Ovary (tissue), 9 donors: Measurements from ENCODE around the gene CD53. TPM values are rescaled to one million over a fixed set of nuclear protein-coding genes. Genes with fewer than 3 reads are reported as not detected.
"Not testable (repeated sequence)": the region's sequence is repeated elsewhere in the genome, so short reads cannot be mapped to it uniquely, and the experiment has no call there.

Experiments
- DNase-seq, 5 donors: peaks; one replicate each; pipeline ENCODE4 v3.0.0-alpha.2; 2019 to 2020
- H3K27ac ChIP-seq, 2 donors: fragments of 200-600 bp; one replicate each; pipeline versions ENCODE4 v1.5.1 to v1.8.0; 2019 to 2022
- H3K27me3 ChIP-seq: fragments of 200-600 bp; one replicate; pipeline ENCODE4 v1.8.0; 2022
- H3K36me3 ChIP-seq: fragments of 200-600 bp; sonication (generic); one replicate; pipeline ENCODE4 v1.5.1; 2019
- H3K4me1 ChIP-seq: one replicate; pipeline ENCODE4 v1.8.1; 2013; ENCODE audit warnings: mild to moderate bottlenecking, moderate library complexity; ENCODE audit not compliant: insufficient read depth
- H3K4me3 ChIP-seq: fragments of 200-600 bp; sonication (generic); one replicate; pipeline ENCODE4 v1.5.1; 2017
- H3K9me3 ChIP-seq, 2 donors: fragments of 200-600 bp in 1 of 2; sonication (generic) in 1 of 2; one replicate each; pipeline versions ENCODE4 v1.5.1 to v1.8.1; 2013 to 2019; ENCODE audit warnings: mild to moderate bottlenecking in 1 of 2, moderate library complexity in 1 of 2
- CTCF ChIP-seq, 3 donors: fragments of 450-650 bp in 2 of 3; fragments of 200-600 bp in 1 of 3; IDR thresholded peaks; one replicate each; pipeline versions ENCODE4 v1.5.1 to v1.8.0; 2016 to 2022; ENCODE audit warnings: antibody characterized with exemption in 3 of 3, mild to moderate bottlenecking in 1 of 3
- EP300 ChIP-seq: sonication (generic); formaldehyde crosslinking; IDR thresholded peaks from one replicate; pipeline ENCODE4 v1.6.1; 2017; ENCODE audit warnings: antibody characterized with exemption
- POLR2A ChIP-seq: fragments of 450-650 bp; IDR thresholded peaks from one replicate; pipeline ENCODE4 v1.6.1; 2017; ENCODE audit warnings: antibody characterized with exemption, mild to moderate bottlenecking, moderate library complexity
- WGBS, 3 donors: extraction: QIAGEN DNeasy Blood & Tissue Kit in 1 of 3; methylation state at CpG; one replicate each; pipeline versions ENCODE4 v1.1.5 to v1.1.7; 2013 to 2017; 5-methylcytosine and 5-hydroxymethylcytosine counted together
- intact Hi-C, 4 donors: fragments of 100-400 bp; cut with DNase I; formaldehyde crosslinking; loops; one replicate each; pipeline versions ENCODE4 v1.11.0 to v1.15.1; 2022 to 2023
- polyA plus RNA-seq, 2 donors: library from polyadenylated mRNA; stranded (reverse); fragments of 200-250 nt in 1 of 2; fragments of 350-450 nt in 1 of 2; fragmentation: Illumina TruSeq in 1 of 2; extraction: RNeasy Lipid Tissue Mini Kit (QIAGEN cat#74804) in 1 of 2; gene quantifications; one replicate each; pipeline ENCODE4 v1.2.3, GENCODE V29; 2013 to 2014
- total RNA-seq, 7 donors: library from RNA; depleted of rRNA in 2 of 7; stranded (reverse); fragments of >200 nt in 2 of 7; fragmentation: NEBNext Ultra II Directional in 3 of 7; extraction: Animal tissue kit (Norgen Biotek cat#: 25700) in 3 of 7; gene quantifications; one replicate each; pipeline versions ENCODE4 v1.1.0 to v1.2.4, GENCODE V29; 2016 to 2023
- donor health status: DM: no; HTN: no; CAD: no; lungs with moderate emphysema.
- donor health status: DM: no; HTN: no; CAD: no.
- donor health status: Bipolar disorder and iron deficiency.
- donor health status: DM: yes; HTN: yes; CAD: no.
- donor health status: DM: no; HTN: no; CAD: no.
- donor health status: DM: yes; HTN: yes; CAD: no.

The CD53 gene
- total and polyA plus RNA-seq, 9 donors: 6.3 to 57.1 (median 8.0) TPM

GRCh38 chr1:110857964-110858948 is 14.7 kb upstream of the CD53 start:
- Histone ChIP-seq H3K4me1 (no peaks in the 10 kb centered on the region), H3K36me3 (no peaks in the 10 kb centered on the region), H3K4me3 (no peak overlapping the region), H3K27me3 (no peaks in the 10 kb centered on the region), H3K9me3 (no peaks in the 10 kb centered on the region), H3K27ac (no peak overlapping the region)
- WGBS, 3 donors: 59 to 69% (median 62%) methylated on average over 7 of the region's 7 CpGs
- intact Hi-C loops: no loop called here
- TF ChIP-seq POLR2A: no peak
- TF ChIP-seq CTCF (IDR thresholded peaks at IDR 0.05): no peak
- no peak for DNase-seq

- Histone ChIP-seq H3K4me3 (no peak overlapping the region), H3K27ac (no peak overlapping the region), H3K9me3 (no peaks in the 10 kb centered on the region), H3K4me1 (no peaks in the 10 kb centered on the region), H3K27me3 (no peaks in the 10 kb centered on the region), H3K36me3 (no peaks in the 10 kb centered on the region)
- WGBS, 3 donors: 54 to 65% (median 59%) methylated on average over 2 of the region's 2 CpGs
- DNase-seq: no peak
- TF ChIP-seq POLR2A: no peak
- intact Hi-C loops: no loop called here
These were observed 13.9 kb upstream of the CD53 start for GRCh38 chr1:110859062-110859461.

GRCh38 chr1:110860174-110860573 is 12.8 kb upstream of the CD53 start:
- DNase-seq: no peak
- H3K36me3 ChIP-seq: no peaks in the 10 kb centered on the region
- no peak overlapping the region for H3K4me3 ChIP-seq
- TF ChIP-seq CTCF (IDR thresholded peaks at IDR 0.05): no peak
- no peak for TF ChIP-seq POLR2A
- no peak for TF ChIP-seq EP300
- intact Hi-C loops: no loop called here
- no peaks in the 10 kb centered on the region for H3K9me3 ChIP-seq
- no peaks in the 10 kb centered on the region for H3K4me1 ChIP-seq
- 59 to 70% (median 67%) methylated on average over 2 of the region's 2 CpGs for WGBS, 3 donors
- H3K27me3 ChIP-seq: no peaks in the 10 kb centered on the region
- no peak overlapping the region for H3K27ac ChIP-seq

- H3K27ac ChIP-seq, H3K27me3 ChIP-seq, H3K4me1 ChIP-seq, DNase-seq, H3K36me3 ChIP-seq, H3K9me3 ChIP-seq, H3K4me3 ChIP-seq, intact Hi-C loops: not testable (repeated sequence)
- WGBS, 3 donors: 52 to 85% (median 66%) methylated on average over 2 of the region's 2 CpGs
These were observed 12.3 kb upstream of the CD53 start for GRCh38 chr1:110860620-110861019.

- H3K9me3 ChIP-seq, H3K27ac ChIP-seq, H3K4me3 ChIP-seq, H3K27me3 ChIP-seq, intact Hi-C loops, DNase-seq, H3K4me1 ChIP-seq, H3K36me3 ChIP-seq: not testable (repeated sequence)
- WGBS, 3 donors: 79 to 91% (median 84%) methylated on average over 1 of the region's 1 CpG
These were observed 11.0 kb upstream of the CD53 start for GRCh38 chr1:110861942-110862341.

GRCh38 chr1:110864287-110864686 is 8.7 kb upstream of the CD53 start:
- H3K27ac ChIP-seq: no peak overlapping the region
- no peaks in the 10 kb centered on the region for H3K36me3 ChIP-seq
- no peak for DNase-seq
- no peaks in the 10 kb centered on the region for H3K27me3 ChIP-seq
- H3K4me1 ChIP-seq: no peaks in the 10 kb centered on the region
- no peaks in the 10 kb centered on the region for H3K9me3 ChIP-seq
- no peak overlapping the region for H3K4me3 ChIP-seq
- intact Hi-C loops: no loop called here
- TF ChIP-seq EP300: no peak
- 39 to 54% (median 44%) methylated on average over 1 of the region's 1 CpG for WGBS, 3 donors
